ENCODE measurements around the gene KMT2E.
"Not testable (repeated sequence)": the region's sequence is repeated elsewhere in the genome, so short reads cannot be mapped to it uniquely, and the experiment has no call there.

KMT2E gene

DNA sequence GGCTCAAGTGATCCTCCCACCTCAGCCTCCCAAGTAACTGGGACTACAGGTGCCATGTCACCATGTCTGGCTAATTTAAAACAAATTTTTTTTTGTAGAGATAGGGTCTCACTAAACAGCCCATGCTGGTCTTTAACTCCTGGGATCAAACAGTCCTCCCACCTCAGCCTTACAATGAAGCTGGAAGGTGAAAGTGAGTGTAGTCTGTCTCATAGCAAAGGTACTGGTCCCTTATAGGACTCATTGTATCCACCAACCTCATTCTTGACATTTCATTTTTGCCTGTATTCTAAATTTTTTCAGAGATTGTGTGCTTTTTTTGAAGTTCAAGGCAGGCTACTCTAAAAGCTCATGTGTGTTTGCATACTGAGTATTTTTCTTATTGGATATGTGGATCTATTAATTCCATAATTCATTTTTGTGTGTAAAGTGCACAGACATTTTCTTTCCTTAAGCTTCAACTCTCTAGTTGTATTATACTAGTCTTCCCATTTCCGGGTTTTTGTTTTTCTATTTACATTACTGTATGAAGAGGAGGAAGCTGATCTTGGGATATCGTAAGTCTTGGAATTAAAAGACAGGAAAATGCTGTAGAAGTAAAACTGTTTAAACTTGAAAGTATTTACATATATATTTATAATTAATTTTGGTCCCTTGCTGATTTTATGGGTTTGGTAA is 13.3 kb downstream of the KMT2E start:
- no peak for DNase-seq

DNA sequence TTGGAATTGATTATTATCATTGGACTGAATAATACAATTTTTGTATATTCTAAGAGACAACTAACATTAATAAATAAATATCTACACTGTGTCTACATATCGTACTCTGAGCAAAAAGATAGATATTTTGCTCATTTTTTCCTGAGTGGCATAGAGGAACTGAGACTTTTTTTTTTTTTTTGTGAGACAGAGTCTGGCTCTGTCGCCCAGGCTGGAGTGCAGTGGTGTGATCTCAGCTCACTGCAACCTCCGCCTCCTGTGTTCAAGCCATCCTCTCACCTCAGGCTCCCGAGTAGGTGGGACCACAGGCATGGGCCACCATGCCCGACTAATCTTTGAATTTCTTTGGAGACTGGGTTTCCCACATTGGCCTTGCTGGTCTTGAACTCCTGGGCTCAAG is 14.0 kb downstream of the KMT2E start:
- DNase-seq = no peak

DNA sequence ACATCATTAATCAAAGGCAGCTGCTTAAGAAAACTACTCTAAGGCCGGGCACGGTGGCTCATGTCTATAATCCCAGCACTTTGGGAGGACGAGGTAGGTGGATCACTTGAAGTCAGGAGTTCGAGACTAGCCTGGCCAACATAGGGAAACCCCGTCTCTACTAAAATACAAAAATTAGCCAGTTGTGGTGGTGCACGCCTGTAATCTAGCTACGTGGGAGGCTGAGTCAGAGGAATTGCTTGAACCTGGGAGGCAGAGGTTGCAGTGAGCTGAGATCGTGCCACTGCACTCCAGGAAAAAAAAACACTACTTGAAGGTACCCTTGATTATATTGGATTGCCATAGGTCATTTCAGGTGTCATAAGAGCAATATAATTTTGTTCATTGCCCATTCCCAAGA is 14.9 kb downstream of the KMT2E start:
- not testable (repeated sequence) for DNase-seq

DNA sequence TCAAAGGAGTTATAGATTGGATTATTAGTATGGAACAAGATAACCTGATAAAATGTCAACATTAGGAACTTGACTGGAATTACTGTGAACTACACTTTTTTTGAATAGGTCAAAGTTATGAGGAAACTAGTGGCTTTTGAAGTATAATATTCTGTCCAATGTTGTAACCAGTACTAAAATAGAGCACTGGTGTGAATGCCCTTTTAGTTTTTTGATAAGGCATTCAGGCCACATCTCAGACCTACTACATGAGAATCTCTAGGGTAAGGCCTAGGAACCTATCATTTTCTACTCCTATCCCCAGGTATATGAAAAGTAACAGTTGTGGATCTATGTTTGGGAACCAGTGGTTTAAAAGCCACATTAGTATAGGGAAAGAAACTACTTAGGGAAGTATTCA is 16.4 kb downstream of the KMT2E start:
- DNase-seq = no peak

DNA sequence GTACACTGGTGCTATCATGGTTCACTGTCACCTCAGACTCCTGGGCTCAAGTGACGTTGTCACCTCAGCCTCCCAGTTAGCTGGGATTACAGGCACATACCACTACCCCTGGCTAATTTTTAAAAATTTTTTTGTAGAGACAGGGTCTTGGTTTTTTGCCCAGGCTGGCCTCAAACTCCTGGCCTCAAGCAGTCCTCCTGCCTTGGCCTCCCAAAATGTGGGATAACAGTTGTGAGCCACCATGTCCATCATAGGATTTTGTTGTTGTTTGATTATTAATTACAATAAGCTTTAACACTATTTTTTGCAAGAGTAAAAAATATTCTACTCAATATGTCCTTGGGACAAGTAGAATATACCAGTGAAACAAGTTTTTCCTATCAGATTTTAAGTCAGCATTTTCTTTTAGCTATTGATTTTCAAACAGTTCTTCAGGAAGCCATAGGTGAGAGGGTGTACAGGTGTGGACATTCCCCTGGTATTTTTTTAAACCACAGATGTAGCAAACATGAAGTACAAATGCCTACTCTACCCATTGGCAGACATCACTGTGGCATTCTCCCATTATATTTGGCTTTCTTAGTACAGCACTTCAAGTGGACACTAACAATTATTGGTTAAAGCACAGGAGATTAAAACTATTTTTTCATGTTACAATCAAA is 18.7 kb downstream of the KMT2E start:
- DNase-seq = no peak

DNA sequence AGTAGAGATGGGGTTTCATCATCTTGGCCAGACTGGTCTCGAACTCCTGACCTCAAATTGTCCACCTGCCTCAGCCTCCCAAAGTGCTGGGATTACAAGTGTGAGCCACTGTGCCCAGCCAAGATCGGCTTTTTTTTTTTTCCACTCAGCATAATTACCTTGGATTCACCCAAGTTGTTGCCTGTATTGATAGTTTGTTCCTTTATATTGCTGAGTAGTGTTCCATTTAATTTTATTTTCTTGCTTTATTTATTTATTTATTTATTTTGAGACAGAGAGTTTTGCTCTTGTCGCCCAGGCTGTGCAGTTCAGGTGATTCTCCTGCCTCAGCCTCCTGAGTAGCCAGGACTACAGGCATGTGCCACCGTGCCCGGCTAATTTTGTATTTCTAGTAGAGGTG is 21.3 kb downstream of the KMT2E start:
- DNase-seq = no peak

DNA sequence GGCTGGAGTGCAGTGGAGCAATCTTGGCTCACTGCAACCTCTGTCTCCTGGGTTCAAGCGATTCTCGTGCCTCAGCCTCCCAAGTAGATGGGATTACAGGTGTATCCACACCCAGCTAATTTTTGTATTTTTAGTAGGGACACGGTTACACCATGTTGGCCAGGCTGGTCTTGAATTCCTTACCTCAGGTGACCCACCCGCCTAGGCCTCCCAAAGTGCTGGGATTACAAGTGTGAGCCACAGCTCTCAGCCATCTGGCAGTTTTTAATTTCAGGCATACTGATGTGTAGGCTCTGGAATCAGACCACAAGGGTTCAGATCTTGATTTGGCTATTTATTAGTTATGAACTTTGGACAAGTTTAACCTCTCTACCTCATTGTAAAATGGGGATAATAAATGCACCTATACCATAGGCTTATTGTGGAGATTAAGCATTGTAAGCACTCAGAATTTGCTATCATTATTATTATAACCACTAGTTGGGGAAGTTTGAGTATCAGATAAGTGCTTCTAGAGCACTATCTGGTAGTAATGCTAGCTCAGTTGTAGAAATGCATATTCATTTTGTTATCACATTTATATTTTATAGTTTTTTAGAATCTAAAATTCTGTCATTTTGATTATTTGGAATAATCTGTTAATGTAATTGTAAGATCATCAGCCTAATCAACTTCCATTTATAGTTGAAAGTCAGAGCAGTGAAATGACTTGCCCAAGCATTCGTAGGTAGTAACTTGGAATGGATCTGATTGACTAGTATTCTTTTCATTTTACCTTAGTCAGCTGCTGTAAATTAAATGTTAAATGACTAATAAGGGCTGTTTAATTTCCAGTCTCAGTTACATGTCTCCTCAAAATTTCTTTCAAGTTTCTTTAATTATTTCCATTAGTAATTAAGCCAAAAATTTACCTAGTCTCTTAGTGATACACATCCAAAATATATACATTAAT is 22.5 kb downstream of the KMT2E start:
- DNase-seq = no peak

DNA sequence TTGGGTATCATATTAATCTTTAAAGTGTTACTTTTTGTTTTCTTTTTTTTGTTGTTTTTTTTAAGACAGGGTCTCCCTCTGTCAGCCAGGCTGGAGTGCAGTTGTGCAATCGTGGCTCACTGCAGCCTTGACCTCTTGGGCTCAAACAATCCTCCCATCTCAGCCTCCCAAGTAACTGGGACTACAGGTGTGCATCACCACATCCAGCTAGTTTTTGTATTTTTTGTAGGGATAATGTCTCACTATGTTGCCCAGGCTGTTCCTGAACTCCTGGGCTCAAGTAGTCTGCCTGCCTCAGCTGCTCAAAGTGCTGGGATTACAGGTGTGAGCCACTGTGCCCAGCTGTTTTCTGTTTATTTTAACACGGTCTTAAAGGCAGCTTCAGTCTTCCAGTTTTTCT is 23.3 kb downstream of the KMT2E start:
- DNase-seq = no peak

DNA sequence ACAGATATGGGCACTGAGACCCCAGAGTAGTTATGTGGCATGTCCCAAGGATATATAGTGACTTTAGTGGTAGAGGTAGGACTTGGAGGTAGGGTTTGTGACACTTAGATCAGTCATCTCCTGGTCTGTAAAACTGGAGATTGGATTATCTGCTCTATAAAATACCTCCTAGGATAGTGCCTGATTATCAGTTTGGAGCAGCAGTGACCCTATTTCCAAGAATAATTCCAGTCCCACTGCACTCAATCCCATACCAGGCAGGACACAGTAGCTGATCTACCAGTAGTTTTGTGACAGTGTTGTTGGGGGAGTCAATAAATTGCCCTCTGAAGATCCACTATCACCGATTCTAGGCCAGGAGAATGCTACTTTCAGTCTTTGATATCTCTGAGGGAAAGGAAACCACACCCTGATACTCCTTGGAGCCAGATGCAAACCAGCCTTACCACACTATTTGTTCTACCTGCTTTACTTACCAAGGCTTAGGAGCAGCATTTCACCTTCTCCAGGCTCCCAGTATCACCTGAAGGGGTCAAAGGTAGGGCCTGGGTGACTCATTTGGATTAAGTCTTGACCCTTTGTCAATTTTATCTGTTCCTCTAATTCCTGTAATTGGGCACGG is 30.6 kb downstream of the KMT2E start:
- peak; percentile 54 for DNase-seq

DNA sequence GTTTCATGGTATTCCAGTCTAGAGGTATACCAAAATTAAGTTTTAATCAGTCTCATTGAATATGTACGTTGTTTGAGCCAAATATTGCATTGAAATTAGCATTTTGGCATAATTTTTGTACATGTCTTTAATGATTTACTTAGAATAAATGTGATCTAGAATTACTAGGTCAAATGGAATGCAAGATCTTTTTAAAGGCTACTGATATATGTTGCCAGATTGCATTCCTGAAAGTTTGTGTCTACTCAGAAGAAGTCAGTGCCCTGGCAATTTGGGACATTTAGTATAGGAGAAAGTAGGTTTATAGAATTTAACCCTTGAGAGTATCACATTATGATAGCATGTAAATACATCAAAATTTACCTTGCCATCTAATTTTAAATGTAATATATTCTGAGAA is 32.4 kb downstream of the KMT2E start:
- no peak for DNase-seq

DNA sequence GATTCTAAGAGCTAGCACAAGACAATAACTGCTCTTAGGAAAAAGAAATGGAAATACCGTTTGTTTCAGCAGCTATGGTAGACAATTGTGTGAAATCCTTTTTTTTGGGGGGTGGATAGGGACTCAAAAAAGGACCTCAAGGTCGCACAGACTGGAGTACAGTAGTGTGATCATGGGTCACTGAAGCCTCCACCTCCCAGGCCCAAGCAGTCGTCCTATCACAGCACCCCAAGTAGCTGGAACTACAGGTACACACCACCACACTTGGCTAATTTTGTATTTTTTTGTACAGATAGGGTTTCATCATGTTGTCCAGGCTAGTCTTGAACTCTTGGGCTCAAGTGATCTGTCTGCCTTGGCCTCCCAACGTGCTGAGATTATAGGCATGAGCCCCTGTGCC is 33.9 kb downstream of the KMT2E start:
- no peak for DNase-seq

DNA sequence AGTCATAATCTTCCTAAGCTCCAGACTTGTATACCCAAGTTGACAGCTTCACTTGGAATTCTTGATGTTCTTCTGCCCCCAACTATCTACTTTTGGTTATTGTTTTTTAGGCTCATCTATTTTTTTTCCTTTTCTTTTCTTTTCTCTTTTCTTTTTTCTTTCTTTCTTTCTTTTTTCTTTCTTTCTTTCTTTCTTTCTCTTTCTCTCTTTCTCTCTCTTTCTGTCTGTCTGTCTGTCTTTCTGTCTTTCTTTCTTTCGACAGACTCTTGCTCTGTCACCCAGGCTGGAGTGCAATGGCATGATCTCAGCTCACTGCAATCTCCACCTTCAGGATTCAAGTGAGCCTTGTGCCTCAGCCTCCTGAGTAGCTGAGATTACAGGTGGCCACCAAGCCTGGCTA is 36.5 kb downstream of the KMT2E start:
- no peak for DNase-seq

DNA sequence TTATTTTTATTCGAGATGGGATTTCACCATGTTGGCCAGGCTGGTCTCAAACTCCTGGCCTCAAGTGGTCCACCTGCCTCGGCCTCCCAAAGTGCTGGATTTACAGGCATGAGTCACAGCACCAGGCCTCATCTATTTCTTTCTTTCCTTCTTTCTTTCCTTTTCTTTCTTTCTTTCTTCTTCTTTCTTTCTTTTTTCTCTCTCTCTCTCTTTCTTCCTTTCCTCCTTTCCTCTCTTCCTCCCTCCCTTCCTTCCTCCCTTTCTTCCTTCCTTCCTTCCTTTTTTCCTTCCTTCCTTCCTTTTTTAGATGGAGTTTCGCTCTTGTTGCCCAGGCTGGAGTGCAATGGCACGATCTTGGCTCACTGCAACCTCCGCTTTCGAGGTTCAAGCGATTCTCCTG is 36.9 kb downstream of the KMT2E start:
- DNase-seq = not testable (repeated sequence)

DNA sequence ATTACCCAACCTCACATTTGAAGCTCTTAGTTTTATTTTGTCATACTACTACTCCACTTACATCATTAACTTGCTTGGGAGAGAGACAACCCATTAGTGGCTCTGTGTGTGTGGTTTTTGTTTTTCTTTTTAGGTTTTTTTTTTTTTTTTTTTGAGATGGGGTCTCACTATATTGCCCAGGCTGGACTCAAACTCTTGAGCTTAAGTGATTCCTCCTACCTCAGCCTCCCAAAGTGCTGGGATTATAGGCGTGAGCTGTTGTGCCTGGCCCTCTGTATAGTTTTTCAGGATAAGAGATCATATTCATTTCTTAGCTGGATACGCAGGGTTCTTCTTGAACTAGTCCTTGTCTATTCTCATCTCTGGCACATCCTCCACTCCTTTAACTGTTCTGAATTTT is 41.1 kb downstream of the KMT2E start:
- no peak for DNase-seq

DNA sequence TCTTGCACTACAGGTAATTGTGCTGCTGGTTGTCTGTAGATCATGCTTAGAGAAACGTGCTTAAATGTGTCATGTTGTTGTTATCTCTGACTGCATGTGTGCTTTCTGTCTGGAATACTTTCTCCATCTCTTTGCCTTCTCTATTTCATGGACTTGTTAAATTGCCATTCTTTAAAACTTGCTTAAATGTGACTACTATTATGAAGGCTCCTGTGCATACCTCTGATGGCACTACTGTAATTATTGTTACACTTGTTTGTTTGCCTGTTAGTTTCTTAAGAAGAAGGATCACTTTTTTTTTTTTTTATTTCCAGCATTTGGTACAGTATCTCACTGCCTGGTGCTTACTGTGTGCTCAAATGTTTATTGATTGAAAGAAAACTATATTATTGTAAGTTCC is 41.6 kb downstream of the KMT2E start:
- DNase-seq = no peak

DNA sequence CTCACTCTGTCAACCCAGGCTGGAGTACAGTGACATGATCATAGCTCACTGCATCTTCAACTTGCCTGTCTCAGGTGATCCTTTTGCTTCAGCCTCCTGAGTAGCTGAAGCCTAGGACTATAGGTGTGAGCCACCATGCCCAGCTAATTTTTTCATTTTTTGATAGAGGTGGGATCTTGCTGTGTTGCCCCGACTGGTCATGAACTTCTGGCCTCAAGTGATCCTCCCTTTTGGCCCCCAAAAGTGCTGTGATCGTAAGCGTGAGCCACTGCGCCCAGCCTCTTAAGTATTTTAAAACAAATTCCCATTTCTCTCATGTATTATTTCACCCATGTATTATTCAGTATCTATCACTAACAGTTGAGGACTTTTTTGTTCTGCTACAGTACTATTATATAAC is 43.5 kb downstream of the KMT2E start:
- DNase-seq = no peak

DNA sequence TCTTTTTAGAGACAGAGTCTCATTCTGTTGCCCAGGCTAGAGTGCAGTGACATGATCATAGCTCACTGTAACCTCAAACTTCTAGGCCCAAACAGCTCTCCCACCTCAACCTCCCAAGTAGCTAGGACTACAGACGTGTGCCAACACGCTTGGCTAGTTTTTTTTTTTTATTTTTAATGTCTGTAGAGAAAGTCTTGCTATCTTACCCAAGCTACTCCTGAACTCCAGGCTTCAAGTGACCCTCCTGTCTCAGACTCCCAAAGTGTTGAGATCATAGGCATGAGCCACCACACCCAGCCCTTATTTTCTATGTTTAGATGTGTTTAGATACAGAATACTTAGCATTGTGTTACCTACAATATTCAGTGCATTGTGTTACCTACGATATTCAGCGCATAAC is 46.4 kb downstream of the KMT2E start:
- DNase-seq = no peak

DNA sequence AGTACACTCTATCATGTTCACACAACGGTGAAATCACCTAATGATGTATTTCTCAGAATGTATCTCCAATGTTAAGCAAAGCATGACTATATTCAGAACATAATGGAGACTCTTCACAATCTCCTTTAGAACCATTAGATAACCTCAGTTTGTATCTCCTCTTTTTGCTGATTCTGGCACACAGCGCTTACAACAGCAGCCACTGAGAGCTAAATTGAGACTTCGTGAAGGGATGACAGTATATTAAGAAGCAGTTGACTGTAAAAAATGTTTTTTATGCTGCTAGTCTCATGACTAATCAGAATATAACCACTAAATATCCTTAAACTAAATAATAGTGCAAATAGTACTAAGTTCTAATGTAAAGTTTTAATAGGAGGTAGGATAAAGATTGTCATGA is 46.9 kb downstream of the KMT2E start:
- no peak for DNase-seq

DNA sequence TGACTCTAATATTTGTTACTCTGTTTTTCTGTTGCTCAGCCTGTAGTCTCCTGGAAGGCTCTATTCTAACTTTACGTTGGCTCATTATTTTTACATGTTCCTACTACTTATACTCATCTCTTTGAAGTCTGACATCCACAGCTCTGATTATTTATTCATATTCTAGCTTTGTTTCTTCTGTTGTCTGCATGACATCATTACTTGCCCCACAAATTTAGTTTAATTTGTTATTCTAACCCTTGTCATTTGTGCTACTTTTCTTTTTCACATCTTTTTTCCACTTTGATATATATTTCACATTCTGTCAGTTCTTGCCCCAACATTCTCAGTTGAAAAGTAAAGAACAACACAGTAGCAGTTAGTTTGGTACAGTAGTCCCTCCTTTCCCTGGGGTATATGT is 51.1 kb downstream of the KMT2E start:
- DNase-seq = no peak

DNA sequence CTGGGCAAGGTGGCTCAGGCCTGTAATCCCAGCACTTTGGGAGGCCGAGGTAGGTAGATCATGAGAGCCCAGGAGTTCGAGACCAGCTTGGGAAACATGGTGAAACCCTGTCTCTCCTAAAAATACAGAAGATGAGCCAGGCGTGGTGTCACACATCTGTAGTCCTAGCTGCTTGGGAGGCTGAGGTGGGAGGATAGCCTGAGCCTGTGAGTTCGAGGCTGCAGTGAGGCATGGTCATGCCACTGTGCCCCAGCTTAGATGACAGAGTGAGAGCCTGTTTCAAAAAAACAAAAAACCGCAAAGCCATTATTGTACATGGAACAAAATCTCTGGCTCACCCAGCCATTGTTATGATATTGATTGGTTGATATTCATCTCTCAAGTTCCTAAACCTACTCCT is 53.7 kb downstream of the KMT2E start:
- no peak for DNase-seq

DNA sequence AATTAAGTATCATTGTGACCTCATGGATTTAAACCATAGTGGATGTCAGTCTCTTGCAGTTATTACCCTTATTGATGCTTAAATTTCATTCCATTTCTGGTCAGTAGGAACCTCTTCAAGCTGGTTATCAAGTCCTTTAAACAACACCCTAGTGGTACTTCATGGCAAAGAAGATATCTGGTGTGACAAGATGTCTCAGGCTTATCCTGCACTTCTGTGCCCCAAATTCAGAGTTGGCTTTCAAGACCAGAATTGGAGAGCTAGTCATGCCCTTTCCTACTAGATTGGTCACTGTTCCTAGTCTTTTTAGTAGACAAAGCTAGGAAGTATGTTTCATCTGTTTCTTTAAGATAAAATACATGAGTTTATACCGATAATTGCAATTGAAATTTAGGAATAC is 54.9 kb downstream of the KMT2E start:
- DNase-seq = peak; percentile 69

DNA sequence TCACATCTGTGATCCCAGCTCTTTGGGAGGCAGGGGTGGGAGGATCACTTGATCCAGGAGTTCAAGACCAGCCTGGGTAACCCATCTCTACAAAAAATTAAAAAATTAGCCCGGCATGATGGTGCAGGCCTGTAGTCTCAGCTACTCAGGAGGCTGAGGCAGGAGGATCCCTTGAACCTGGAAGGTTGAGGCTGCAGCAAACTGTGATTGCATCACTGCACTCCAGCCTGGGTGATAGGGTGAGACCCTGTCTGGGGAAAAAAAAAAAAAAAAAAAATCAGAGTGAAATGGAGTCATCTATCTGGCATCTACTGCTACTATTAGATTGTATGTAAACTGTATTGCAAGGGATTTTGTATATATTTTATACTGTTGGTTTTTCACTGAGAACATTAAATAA is 59.1 kb downstream of the KMT2E start:
- DNase-seq = no peak

DNA sequence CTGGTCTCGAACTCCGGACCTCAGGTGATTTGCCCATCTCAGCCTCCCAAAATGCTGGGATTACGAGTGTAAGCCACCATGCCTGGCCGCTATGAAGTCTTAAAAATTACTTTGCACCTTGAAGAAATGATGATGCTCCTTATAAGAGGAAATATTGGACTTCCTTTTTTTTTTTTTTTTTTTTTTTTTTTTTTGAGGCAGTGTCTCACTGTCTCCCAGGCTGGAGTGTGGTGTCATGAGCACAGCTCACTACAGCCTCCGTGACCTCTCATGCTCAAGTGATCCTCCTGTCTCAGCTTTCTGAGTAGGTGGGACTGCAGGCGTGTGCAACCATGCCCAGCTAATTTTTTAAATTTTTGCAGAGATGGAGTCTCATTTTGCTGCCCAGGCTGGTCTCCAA is 65.3 kb downstream of the KMT2E start:
- DNase-seq = no peak

DNA sequence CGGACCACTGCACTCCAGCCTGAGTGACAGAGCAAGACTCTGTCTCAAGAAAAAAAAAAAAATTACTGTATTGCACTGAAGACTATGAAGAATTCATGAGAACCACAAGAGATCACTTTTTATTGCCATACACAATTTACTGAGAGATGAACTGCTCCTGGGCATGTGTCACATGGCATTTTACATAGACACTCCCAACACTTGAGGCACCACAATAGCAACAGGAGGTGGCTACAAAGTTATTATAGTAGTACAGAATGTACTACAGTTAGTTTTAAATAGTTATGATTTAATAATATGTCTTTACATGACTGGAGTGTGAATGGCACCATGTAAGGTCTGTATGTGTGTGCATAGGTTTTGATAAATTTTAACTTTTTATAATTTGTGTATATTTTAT is 70.6 kb downstream of the KMT2E start:
- no peak for DNase-seq

Measured in hematopoietic multipotent progenitor cell treated with erythropoietin and hydrocortisone succinate and interleukin-3 and kit ligand, for 8 days (in vitro differentiated cells).